Prostate gland (tissue), 2 donors: ENCODE results near the gene DSCAML1. TPM values are rescaled to one million over a fixed set of nuclear protein-coding genes. Genes with fewer than 3 reads are reported as not detected.

Experiments
- DNase-seq: peaks from one replicate; pipeline ENCODE4 v3.0.0-alpha.2; 2019; ENCODE audit warnings: low spot score
- H3K27ac ChIP-seq, 2 donors: fragments of 200-600 bp; sonication (generic); 2 replicates each; pipeline ENCODE4 v1.5.1; 2017 to 2019
- H3K27me3 ChIP-seq: fragments of 200-600 bp; sonication (generic); replicated peaks from 2 replicates; pipeline ENCODE4 v1.5.1; 2019; ENCODE audit not compliant: insufficient read depth
- H3K36me3 ChIP-seq, 2 donors: fragments of 200-600 bp; sonication (generic); 1 replicate in 1 of 2; 2 replicates in 1 of 2; pipeline versions ENCODE4 v1.5.1 to v1.8.1; 2017 to 2019
- H3K4me1 ChIP-seq: fragments of 200-600 bp; sonication (generic); replicated peaks from 2 replicates; pipeline ENCODE4 v1.5.1; 2019
- H3K4me3 ChIP-seq, 2 donors: fragments of 200-600 bp; sonication (generic); 2 replicates each; pipeline ENCODE4 v1.5.1; 2017 to 2019
- H3K9me3 ChIP-seq: fragments of 200-600 bp; sonication (generic); 2 replicates; pipeline ENCODE4 v1.5.1; 2017
- CTCF ChIP-seq, 4 experiments: fragments of 200-600 bp in 2 of 4; fragments of 450-650 bp in 2 of 4; sonication (generic) in 2 of 4; IDR thresholded peaks; 1 replicate in 3 of 4; 2 replicates in 1 of 4; pipeline ENCODE4 v1.5.1; 2016 to 2019; ENCODE audit warnings: antibody characterized with exemption in 4 of 4, mild to moderate bottlenecking in 2 of 4, moderate library complexity in 2 of 4
- POLR2A ChIP-seq: fragments of 450-650 bp; IDR thresholded peaks from one replicate; pipeline ENCODE4 v1.6.1; 2016; ENCODE audit warnings: antibody characterized with exemption, mild to moderate bottlenecking
- POLR2AphosphoS5 ChIP-seq: sonication (generic); formaldehyde crosslinking; IDR thresholded peaks from one replicate; pipeline ENCODE4 v1.6.1; 2017; ENCODE audit warnings: antibody characterized with exemption
- WGBS: methylation state at CpG from one replicate; pipeline ENCODE4 v1.1.5; 2018; 5-methylcytosine and 5-hydroxymethylcytosine counted together
- intact Hi-C: fragments of 100-400 bp; cut with DNase I; formaldehyde crosslinking; loops from one replicate; pipeline ENCODE4 v1.14.2; 2022
- total RNA-seq, 2 donors: library from RNA; depleted of rRNA; stranded (reverse); fragments of >200 nt; gene quantifications; one replicate each; pipeline ENCODE4 v1.1.0, GENCODE V29; 2016

DSCAML1 gene
- total RNA-seq, 2 donors from 2014 or later, result 0.14 to 2.8 TPM

- H3K36me3 ChIP-seq, result no peaks in the 10 kb centered on the region
- WGBS, result 74% methylated on average over 14 of the region's 14 CpGs
- no peak overlapping the region for H3K27ac ChIP-seq
- H3K4me1 ChIP-seq, result no peaks in the 10 kb centered on the region
- H3K9me3 ChIP-seq, result no peaks in the 10 kb centered on the region
- H3K27me3 ChIP-seq, result no peaks in the 10 kb centered on the region
- no peak overlapping the region for H3K4me3 ChIP-seq
- no peak for DNase-seq
- intact Hi-C loops, result no loop called here
- TF ChIP-seq POLR2AphosphoS5 (no peak), POLR2A (no peak), CTCF (IDR thresholded peaks at IDR 0.05) (no peak)
These were observed 331.6 kb downstream of the DSCAML1 start for GRCh38 chr11:117465236-117465997.

- no peak overlapping the region for H3K27ac ChIP-seq
- intact Hi-C loops, result no loop called here
- H3K9me3 ChIP-seq, result no peaks in the 10 kb centered on the region
- H3K27me3 ChIP-seq, result no peaks in the 10 kb centered on the region
- 97% methylated on average over 13 of the region's 13 CpGs for WGBS
- no peak overlapping the region for H3K4me3 ChIP-seq
- TF ChIP-seq POLR2AphosphoS5 (no peak), CTCF (IDR thresholded peaks at IDR 0.05) (no peak), POLR2A (no peak)
- DNase-seq, result no peak
- H3K4me1 ChIP-seq, result no peaks in the 10 kb centered on the region
- H3K36me3 ChIP-seq, result no peaks in the 10 kb centered on the region
These were observed 332.2 kb downstream of the DSCAML1 start for GRCh38 chr11:117464778-117465177.

- Histone ChIP-seq H3K4me3 (no peak overlapping the region), H3K4me1 (no peaks in the 10 kb centered on the region), H3K36me3 (no peaks in the 10 kb centered on the region), H3K27ac (no peak overlapping the region), H3K27me3 (no peaks in the 10 kb centered on the region), H3K9me3 (no peaks in the 10 kb centered on the region)
- intact Hi-C loops, result no loop called here
- TF ChIP-seq POLR2AphosphoS5 (no peak), CTCF (IDR thresholded peaks at IDR 0.05) (no peak), POLR2A (no peak)
- WGBS, result 68% methylated on average over 8 of the region's 8 CpGs
- no peak for DNase-seq
These were observed 334.2 kb downstream of the DSCAML1 start for GRCh38 chr11:117462864-117463247.

- H3K27ac ChIP-seq, result no peak overlapping the region
- no peaks in the 10 kb centered on the region for H3K4me1 ChIP-seq
- H3K27me3 ChIP-seq, result no peaks in the 10 kb centered on the region
- intact Hi-C loops, result no loop called here
- DNase-seq, result no peak
- no peaks in the 10 kb centered on the region for H3K36me3 ChIP-seq
- H3K4me3 ChIP-seq, result no peak overlapping the region
- WGBS, result 86% methylated on average over 18 of the region's 18 CpGs
- TF ChIP-seq POLR2AphosphoS5 (no peak), POLR2A (no peak), CTCF (IDR thresholded peaks at IDR 0.05) (no peak)
- no peaks in the 10 kb centered on the region for H3K9me3 ChIP-seq
These were observed 334.7 kb downstream of the DSCAML1 start for GRCh38 chr11:117462183-117462863.
